ENCODE measurements around the gene CIAO1. TPM values are rescaled to one million over a fixed set of nuclear protein-coding genes. Genes with fewer than 3 reads are reported as not detected.
A peak's percentile ranks its signal among the peaks of the same experiment; 100 is the strongest.

The CIAO1 gene
- total RNA-seq, 3 donors from 2014 or later = 57.5 to 67.1 (median 60.6) TPM

DNA sequence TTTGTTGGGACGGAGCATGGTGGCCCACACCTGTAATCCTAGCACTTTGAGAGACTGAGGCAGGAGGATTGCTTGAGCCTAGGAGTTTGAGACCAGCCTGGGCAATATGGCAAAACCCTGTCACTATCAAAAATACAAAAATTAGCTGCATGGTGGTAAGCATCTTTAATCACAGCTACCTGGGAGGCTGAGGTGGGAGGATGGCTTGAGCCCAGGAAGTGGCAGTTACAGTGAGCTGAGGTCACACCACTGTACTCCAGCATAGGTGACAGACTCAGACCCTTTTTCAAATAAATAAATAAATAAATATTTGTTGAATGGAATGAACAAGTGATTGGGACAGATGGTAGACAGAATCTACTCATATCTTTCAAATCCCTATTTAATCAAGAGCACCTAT is 53.4 kb downstream of the CIAO1 start:
- intact Hi-C loops (cut with DNase I, micrococcal nuclease) = no loop called here
- TF ChIP-seq, protein P1, sequence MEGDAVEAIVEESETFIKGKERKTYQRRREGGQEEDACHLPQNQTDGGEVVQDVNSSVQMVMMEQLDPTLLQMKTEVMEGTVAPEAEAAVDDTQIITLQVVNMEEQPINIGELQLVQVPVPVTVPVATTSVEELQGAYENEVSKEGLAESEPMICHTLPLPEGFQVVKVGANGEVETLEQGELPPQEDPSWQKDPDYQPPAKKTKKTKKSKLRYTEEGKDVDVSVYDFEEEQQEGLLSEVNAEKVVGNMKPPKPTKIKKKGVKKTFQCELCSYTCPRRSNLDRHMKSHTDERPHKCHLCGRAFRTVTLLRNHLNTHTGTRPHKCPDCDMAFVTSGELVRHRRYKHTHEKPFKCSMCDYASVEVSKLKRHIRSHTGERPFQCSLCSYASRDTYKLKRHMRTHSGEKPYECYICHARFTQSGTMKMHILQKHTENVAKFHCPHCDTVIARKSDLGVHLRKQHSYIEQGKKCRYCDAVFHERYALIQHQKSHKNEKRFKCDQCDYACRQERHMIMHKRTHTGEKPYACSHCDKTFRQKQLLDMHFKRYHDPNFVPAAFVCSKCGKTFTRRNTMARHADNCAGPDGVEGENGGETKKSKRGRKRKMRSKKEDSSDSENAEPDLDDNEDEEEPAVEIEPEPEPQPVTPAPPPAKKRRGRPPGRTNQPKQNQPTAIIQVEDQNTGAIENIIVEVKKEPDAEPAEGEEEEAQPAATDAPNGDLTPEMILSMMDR (IDR thresholded peaks at IDR 0.05) = no peak
- H3K36me3 ChIP-seq (ENCODE audit: low read depth) = no peaks in the 10 kb centered on the region
- H3K9me3 ChIP-seq = no peaks in the 10 kb centered on the region
- ATAC-seq (no peak), DNase-seq (no peak)
- peaks cover 8% of the 10 kb centered on the region for H3K4me1 ChIP-seq (ENCODE audit: low read depth)
- H3K4me3 ChIP-seq = no peak overlapping the region

DNA sequence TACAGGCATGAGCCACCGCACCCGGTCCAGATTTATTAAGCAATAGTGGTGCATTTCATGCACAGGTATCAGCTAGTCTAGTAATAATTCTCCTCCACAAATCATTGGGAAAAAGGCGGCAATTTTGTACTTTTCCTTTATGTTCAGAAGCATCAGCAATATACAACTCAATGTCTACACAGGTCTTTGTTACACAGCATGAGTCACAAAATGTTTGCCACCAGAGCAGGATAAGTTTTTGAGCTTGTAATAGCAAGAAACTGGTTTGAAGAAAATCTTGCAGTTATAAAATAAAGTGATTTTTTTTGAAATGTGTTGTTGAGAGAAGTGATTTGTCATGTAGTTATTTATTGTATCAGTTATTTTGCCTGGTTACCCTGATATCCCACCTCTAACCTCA is 54.3 kb downstream of the CIAO1 start:
- no peaks in the 10 kb centered on the region for H3K9me3 ChIP-seq
- peaks cover 9% of the 10 kb centered on the region for H3K4me1 ChIP-seq (ENCODE audit: low read depth)
- no peak for ATAC-seq
- no peak for DNase-seq
- intact Hi-C loops (cut with DNase I, micrococcal nuclease) = no loop called here
- no peaks in the 10 kb centered on the region for H3K36me3 ChIP-seq (ENCODE audit: low read depth)
- H3K4me3 ChIP-seq = no peak overlapping the region
- TF ChIP-seq, protein P1 (IDR thresholded peaks at IDR 0.05) = no peak

DNA sequence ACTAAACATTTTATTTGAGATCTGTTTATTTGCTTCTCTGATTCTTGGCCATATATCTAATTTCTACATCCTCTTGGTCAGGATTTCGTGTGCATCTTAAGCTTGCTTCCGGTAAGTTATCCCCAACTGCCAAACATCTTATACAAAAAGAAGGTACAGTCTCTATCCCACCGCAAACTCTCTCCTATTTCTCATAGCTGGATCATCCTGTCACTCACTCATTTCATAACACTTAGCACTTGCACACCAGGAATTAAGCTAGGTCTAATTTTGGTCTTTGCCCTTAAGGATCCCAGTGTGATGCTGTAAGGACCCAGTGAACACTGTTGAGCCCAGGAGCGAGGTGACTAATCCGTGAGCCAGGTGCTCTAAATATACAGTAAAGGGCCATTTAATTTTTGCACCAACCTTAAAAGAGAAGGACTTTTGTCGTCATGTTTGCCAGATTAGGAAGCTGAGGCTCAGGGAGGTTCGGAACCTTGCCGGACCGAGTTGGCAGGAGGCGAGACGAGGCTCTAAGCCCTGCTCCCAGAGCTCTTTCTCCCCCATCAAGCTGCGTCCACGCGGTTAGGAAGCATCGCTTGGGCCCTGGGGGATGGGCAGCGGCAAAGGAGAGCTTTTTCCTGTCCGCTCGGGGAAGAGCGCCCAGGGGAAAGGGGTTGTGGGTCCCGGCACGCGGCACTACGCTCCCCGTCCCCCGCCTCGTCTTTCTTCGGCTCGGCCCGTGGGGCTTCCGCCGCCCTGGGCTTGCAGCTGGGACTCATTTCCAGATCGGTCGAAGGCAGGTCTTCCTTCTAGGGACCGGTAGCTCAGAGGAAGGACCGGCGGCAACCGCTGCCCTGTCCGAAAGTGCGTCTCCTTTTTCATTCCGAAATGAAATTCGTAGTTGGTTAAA is 55.0 kb downstream of the CIAO1 start:
- TF ChIP-seq, protein P1 (IDR thresholded peaks at IDR 0.05) = no peak
- Histone ChIP-seq H3K36me3 (ENCODE audit: low read depth) (no peaks in the 10 kb centered on the region), H3K4me3 (peak overlapping the region; percentile 22), H3K9me3 (no peaks in the 10 kb centered on the region), H3K4me1 (ENCODE audit: low read depth) (peaks cover 15% of the 10 kb centered on the region)
- DNase-seq (peak; percentile 34 to 63 (median 51)), ATAC-seq (peak; percentile 48)
- intact Hi-C loops (cut with DNase I, micrococcal nuclease) = no loop called here

Other genes with a start within 250 kb of the CIAO1 start
- 1 to 10 TPM; 3.2 to 3.3 (median 3.2) TPM for gene GPAT2, start 231.3 kb upstream of the CIAO1 start, total RNA-seq
- under 1 TPM; 0.17 to 0.73 (median 0.36) TPM for gene ADRA2B, start 149.7 kb upstream of the CIAO1 start, total RNA-seq
- not detected for gene ASTL, start 127.7 kb upstream of the CIAO1 start, total RNA-seq
- gene DUSP2, start 120.8 kb upstream of the CIAO1 start, total RNA-seq = 1 to 10 TPM; 1.5 to 2.3 (median 1.6) TPM
- gene STARD7, start 57.4 kb upstream of the CIAO1 start, total RNA-seq = 100 to 1,000 TPM; 118 to 123 (median 122) TPM
- gene TMEM127, start 228 bp upstream of the CIAO1 start, total RNA-seq = 100 to 1,000 TPM in 1 of 3 donors, 10 to 100 TPM in 2; 82.3 to 136 (median 87.9) TPM
- 100 to 1,000 TPM in 2 of 3 donors, 10 to 100 TPM in 1; 95.8 to 113 (median 106) TPM for gene SNRNP200, start 39.3 kb downstream of the CIAO1 start, total RNA-seq
- gene ITPRIPL1, start 59.1 kb downstream of the CIAO1 start, total RNA-seq = 1 to 10 TPM in 2 of 3 donors, under 1 TPM in 1; 0.43 to 1.4 (median 1.3) TPM
- 10 to 100 TPM in 1 of 3 donors, 1 to 10 TPM in 2; 2.8 to 13.4 (median 4.6) TPM for gene NCAPH, start 69.5 kb downstream of the CIAO1 start, total RNA-seq
- 1 to 10 TPM; 2.1 to 5.2 (median 2.3) TPM for gene NEURL3, start 239.1 kb downstream of the CIAO1 start, total RNA-seq